Measurements from ENCODE around the gene KIF25.

- TF ChIP-seq CTCF (IDR thresholded peaks at IDR 0.05) = no peak
- TF ChIP-seq POLR2A (IDR thresholded peaks at IDR 0.05; ENCODE audit: low read depth) = no peak
These were observed 44.5 kb downstream of the KIF25 start for GRCh38 chr6:168041928-168042327.
